ENCODE data around the gene NUBP1.

DNA sequence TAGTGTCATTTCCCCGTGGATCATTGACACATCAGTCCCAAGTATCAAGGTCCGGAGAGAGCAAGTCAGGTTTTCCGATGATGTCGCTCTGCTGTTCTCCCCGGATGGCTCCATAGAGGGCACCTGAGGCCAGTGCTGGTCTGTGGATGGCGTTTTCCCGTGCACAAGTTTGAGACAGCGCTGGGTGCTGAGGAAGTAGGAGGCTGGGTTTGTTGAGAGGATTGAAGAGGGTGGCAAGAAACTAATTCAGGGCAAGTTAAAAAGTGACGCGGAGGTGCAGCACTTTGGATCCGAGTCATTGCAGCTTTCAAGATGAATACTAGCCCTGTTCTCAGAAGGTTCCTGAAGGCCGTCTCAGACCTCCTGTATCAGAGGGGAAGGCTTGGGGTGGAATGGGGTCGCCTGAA is 7.7 kb downstream of the NUBP1 start:
- no peak for TF ChIP-seq MYC (IDR thresholded peaks at IDR 0.05; ENCODE audit: low read depth, low read length)
- no peak for TF ChIP-seq POLR2A (IDR thresholded peaks at IDR 0.05; ENCODE audit: extremely low read depth, insufficient read length)

All from NB4 (cell line).